ENCODE data around the gene TAL2.

TAL2 gene

GRCh38 chr9:105662184-105663104 is at the start of gene TAL2:
TAL2 (plus strand) TSS chr9:105662457; CDS start chr9:105662497, 40 bp downstream.
- no peak for DNase-seq

- DNase-seq: no peak
These were observed 41.3 kb upstream of the TAL2 start for GRCh38 chr9:105621001-105621400.

- DNase-seq: no peak
These were observed 37.2 kb upstream of the TAL2 start for GRCh38 chr9:105625088-105625487.

GRCh38 chr9:105632807-105633206 is 29.4 kb upstream of the TAL2 start:
- DNase-seq: no peak

GRCh38 chr9:105633411-105633810 is 28.8 kb upstream of the TAL2 start:
- DNase-seq: peak; percentile 42

GRCh38 chr9:105636331-105636730 is 25.9 kb upstream of the TAL2 start:
- no peak for DNase-seq

GRCh38 chr9:105637787-105638395 is 24.4 kb upstream of the TAL2 start:
- DNase-seq: no peak

GRCh38 chr9:105639936-105640335 is 22.3 kb upstream of the TAL2 start:
- no peak for DNase-seq

GRCh38 chr9:105643795-105644194 is 18.5 kb upstream of the TAL2 start:
- DNase-seq: no peak

GRCh38 chr9:105646879-105647594 is 15.2 kb upstream of the TAL2 start:
- DNase-seq: peak; percentile 20

- no peak for DNase-seq
These were observed 14.5 kb upstream of the TAL2 start for GRCh38 chr9:105647595-105648349.

- no peak for DNase-seq
These were observed 10.5 kb upstream of the TAL2 start for GRCh38 chr9:105651806-105652205.

- peak; percentile 75 for DNase-seq
These were observed 5.9 kb upstream of the TAL2 start for GRCh38 chr9:105656131-105656921.

- no peak for DNase-seq
These were observed 3.9 kb upstream of the TAL2 start for GRCh38 chr9:105658351-105658750.

GRCh38 chr9:105661011-105661410 is 1.2 kb upstream of the TAL2 start:
- no peak for DNase-seq

GRCh38 chr9:105663914-105664313 is 1.7 kb downstream of the TAL2 start:
- no peak for DNase-seq

- no peak for DNase-seq
These were observed 5.6 kb downstream of the TAL2 start for GRCh38 chr9:105667867-105668266.

GRCh38 chr9:105670315-105670714 is 8.1 kb downstream of the TAL2 start:
- DNase-seq: no peak

GRCh38 chr9:105670775-105671174 is 8.5 kb downstream of the TAL2 start:
- no peak for DNase-seq

GRCh38 chr9:105672711-105673234 is 10.5 kb downstream of the TAL2 start:
- no peak for DNase-seq

GRCh38 chr9:105673850-105674387 is 11.7 kb downstream of the TAL2 start:
- DNase-seq: no peak
